ENCODE data around the gene GPR137.
"Not testable (repeated sequence)": the region's sequence is repeated elsewhere in the genome, so short reads cannot be mapped to it uniquely, and the experiment has no call there.

GPR137 gene

GRCh38 chr11:64312947-64313346 is 27.3 kb downstream of the GPR137 start:
- no peak overlapping the region for H3K4me3 ChIP-seq (ENCODE audit: insufficient read length, low read depth)
- TF ChIP-seq YY1 (IDR thresholded peaks at IDR 0.05; ENCODE audit: insufficient read depth, insufficient read length): no peak
- H3K9ac ChIP-seq (ENCODE audit: insufficient read length, low read depth): no peak overlapping the region
- no peak for DNase-seq (ENCODE audit: low read depth, low spot score)
- H3K36me3 ChIP-seq (ENCODE audit: insufficient read depth, insufficient read length, low read length): peaks cover 52% of the 10 kb centered on the region
- no peaks in the 10 kb centered on the region for H3K27me3 ChIP-seq (ENCODE audit: insufficient read depth, insufficient read length)
- peaks cover 6% of the 10 kb centered on the region for H3K4me1 ChIP-seq (ENCODE audit: insufficient read depth, insufficient read length)
- H3K9me3 ChIP-seq (ENCODE audit: insufficient read depth, low read length): no peaks in the 10 kb centered on the region

DNA sequence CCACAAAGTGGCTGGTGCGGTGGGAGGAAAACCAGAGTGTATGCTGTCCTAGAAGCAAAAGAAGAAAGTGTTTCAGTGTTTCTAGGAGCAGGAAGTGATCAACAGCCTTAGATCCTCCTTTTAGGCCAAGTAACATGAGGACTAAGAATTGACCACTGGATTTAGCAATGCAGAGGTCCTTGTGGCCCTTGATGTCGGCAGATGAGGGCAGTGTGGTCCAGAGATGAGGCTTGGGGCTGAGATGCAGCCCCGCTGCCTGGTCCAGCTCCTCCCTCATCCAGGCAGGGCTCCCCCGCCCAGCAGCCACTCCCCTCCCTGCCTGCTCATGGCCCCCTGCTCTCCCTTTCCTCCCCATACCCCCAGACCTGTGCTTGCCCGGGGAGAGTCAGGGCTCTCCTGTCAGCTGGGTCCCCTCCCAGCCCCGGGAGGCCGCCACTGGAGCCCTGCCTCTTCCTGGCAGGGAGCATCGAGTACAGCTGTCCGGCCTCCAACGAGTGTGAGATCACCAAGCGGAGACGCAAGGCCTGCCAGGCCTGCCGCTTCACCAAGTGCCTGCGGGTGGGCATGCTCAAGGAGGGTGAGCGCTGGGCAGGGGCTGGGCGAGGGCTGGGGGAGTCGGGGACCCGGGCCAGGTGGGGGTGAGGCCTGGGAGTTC is 28.0 kb downstream of the GPR137 start:
- no peak overlapping the region for H3K9ac ChIP-seq (ENCODE audit: insufficient read length, low read depth)
- peaks cover 51% of the 10 kb centered on the region for H3K36me3 ChIP-seq (ENCODE audit: insufficient read depth, insufficient read length, low read length)

GRCh38 chr11:64314146-64314804 is 28.6 kb downstream of the GPR137 start:
- peaks cover 8% of the 10 kb centered on the region for H3K4me1 ChIP-seq (ENCODE audit: insufficient read depth, insufficient read length)
- H3K27me3 ChIP-seq (ENCODE audit: insufficient read depth, insufficient read length): no peaks in the 10 kb centered on the region
- no peak overlapping the region for H3K4me3 ChIP-seq (ENCODE audit: insufficient read length, low read depth)
- no peak for DNase-seq (ENCODE audit: low read depth, low spot score)
- peaks cover 53% of the 10 kb centered on the region for H3K36me3 ChIP-seq (ENCODE audit: insufficient read depth, insufficient read length, low read length)
- TF ChIP-seq YY1 (IDR thresholded peaks at IDR 0.05; ENCODE audit: insufficient read depth, insufficient read length): no peak
- no peak for TF ChIP-seq SUZ12 (IDR thresholded peaks at IDR 0.05; ENCODE audit: extremely low read depth, insufficient read depth, insufficient read length)
- no peak for TF ChIP-seq ZNF274 (IDR thresholded peaks at IDR 0.05; ENCODE audit: low read depth, low read length)
- H3K9ac ChIP-seq (ENCODE audit: insufficient read length, low read depth): no peak overlapping the region
- H3K9me3 ChIP-seq (ENCODE audit: insufficient read depth, low read length): no peaks in the 10 kb centered on the region

More for the DNA sequence above, 28.0 kb downstream of the GPR137 start:
- H3K9me3 ChIP-seq (ENCODE audit: insufficient read depth, low read length): no peaks in the 10 kb centered on the region
- TF ChIP-seq SUZ12 (IDR thresholded peaks at IDR 0.05; ENCODE audit: extremely low read depth, insufficient read depth, insufficient read length) (no peak), ZNF274 (IDR thresholded peaks at IDR 0.05; ENCODE audit: low read depth, low read length) (no peak), YY1 (IDR thresholded peaks at IDR 0.05; ENCODE audit: insufficient read depth, insufficient read length) (no peak)
- H3K4me1 ChIP-seq (ENCODE audit: insufficient read depth, insufficient read length): peaks cover 6% of the 10 kb centered on the region
- no peak for DNase-seq (ENCODE audit: low read depth, low spot score)
- no peaks in the 10 kb centered on the region for H3K27me3 ChIP-seq (ENCODE audit: insufficient read depth, insufficient read length)
- no peak overlapping the region for H3K4me3 ChIP-seq (ENCODE audit: insufficient read length, low read depth)

GRCh38 chr11:64314805-64315561 is 29.3 kb downstream of the GPR137 start:
- DNase-seq (ENCODE audit: low read depth, low spot score): no peak
- Histone ChIP-seq H3K36me3 (ENCODE audit: insufficient read depth, insufficient read length, low read length) (peaks cover 60% of the 10 kb centered on the region), H3K9ac (ENCODE audit: insufficient read length, low read depth) (no peak overlapping the region), H3K4me1 (ENCODE audit: insufficient read depth, insufficient read length) (peaks cover 13% of the 10 kb centered on the region), H3K27me3 (ENCODE audit: insufficient read depth, insufficient read length) (no peaks in the 10 kb centered on the region), H3K4me3 (ENCODE audit: insufficient read length, low read depth) (no peak overlapping the region), H3K9me3 (ENCODE audit: insufficient read depth, low read length) (no peaks in the 10 kb centered on the region)
- no peak for TF ChIP-seq ZNF274 (IDR thresholded peaks at IDR 0.05; ENCODE audit: low read depth, low read length)
- no peak for TF ChIP-seq SUZ12 (IDR thresholded peaks at IDR 0.05; ENCODE audit: extremely low read depth, insufficient read depth, insufficient read length)
- TF ChIP-seq YY1 (IDR thresholded peaks at IDR 0.05; ENCODE audit: insufficient read depth, insufficient read length): no peak

DNA sequence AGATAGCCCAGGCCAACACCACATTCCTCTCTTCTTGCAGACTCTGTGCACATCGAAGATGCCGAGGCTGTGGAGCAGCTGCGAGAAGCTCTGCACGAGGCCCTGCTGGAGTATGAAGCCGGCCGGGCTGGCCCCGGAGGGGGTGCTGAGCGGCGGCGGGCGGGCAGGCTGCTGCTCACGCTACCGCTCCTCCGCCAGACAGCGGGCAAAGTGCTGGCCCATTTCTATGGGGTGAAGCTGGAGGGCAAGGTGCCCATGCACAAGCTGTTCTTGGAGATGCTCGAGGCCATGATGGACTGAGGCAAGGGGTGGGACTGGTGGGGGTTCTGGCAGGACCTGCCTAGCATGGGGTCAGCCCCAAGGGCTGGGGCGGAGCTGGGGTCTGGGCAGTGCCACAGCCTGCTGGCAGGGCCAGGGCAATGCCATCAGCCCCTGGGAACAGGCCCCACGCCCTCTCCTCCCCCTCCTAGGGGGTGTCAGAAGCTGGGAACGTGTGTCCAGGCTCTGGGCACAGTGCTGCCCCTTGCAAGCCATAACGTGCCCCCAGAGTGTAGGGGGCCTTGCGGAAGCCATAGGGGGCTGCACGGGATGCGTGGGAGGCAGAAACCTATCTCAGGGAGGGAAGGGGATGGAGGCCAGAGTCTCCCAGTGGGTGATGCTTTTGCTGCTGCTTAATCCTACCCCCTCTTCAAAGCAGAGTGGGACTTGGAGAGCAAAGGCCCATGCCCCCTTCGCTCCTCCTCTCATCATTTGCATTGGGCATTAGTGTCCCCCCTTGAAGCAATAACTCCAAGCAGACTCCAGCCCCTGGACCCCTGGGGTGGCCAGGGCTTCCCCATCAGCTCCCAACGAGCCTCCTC is 30.2 kb downstream of the GPR137 start:
- peak overlapping the region; percentile 71 for H3K9ac ChIP-seq (ENCODE audit: insufficient read length, low read depth)
- not testable (repeated sequence) for DNase-seq (ENCODE audit: low read depth, low spot score); H3K27me3 ChIP-seq (ENCODE audit: insufficient read depth, insufficient read length); H3K9me3 ChIP-seq (ENCODE audit: insufficient read depth, low read length)
- peaks cover 13% of the 10 kb centered on the region for H3K4me1 ChIP-seq (ENCODE audit: insufficient read depth, insufficient read length)
- peak overlapping the region; percentile 94 for H3K4me3 ChIP-seq (ENCODE audit: insufficient read length, low read depth)
- peaks cover 65% of the 10 kb centered on the region for H3K36me3 ChIP-seq (ENCODE audit: insufficient read depth, insufficient read length, low read length)

DNA sequence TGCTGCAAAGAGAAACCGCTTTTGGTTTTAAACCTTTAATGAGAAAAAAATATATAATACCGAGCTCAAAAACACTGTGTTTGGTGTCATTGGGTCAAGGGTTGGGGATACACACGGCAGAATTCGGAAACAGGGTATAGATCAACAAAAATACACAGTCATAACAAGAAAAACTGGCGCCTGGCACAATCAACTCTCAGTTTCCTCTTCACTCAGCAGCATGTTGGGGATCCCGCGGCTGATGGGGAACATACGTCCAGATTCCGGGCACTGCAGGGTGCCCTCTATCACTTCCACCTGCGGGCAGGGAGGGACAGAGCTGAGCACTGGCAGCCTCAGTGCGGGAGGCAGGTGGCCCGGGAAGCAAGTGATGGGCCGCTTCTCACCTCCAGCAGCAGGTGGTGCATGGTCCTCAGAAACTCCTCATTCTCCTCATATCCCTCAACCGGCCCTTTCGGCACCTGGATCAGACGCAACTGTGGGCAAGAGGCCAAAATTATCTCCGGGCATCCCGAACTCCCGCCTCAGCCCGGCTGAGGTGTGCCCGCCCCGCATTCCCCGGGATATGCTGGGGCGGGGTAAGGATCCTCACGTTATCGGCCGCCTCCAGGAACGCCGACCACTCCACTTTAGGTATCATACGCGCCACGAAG is 31.1 kb downstream of the GPR137 start:
- peaks cover 69% of the 10 kb centered on the region for H3K36me3 ChIP-seq (ENCODE audit: insufficient read depth, insufficient read length, low read length)
- no peak for TF ChIP-seq ZNF274 (IDR thresholded peaks at IDR 0.05; ENCODE audit: low read depth, low read length)
- no peak for TF ChIP-seq SUZ12 (IDR thresholded peaks at IDR 0.05; ENCODE audit: extremely low read depth, insufficient read depth, insufficient read length)
- no peak for TF ChIP-seq YY1 (IDR thresholded peaks at IDR 0.05; ENCODE audit: insufficient read depth, insufficient read length)
- no peaks in the 10 kb centered on the region for H3K9me3 ChIP-seq (ENCODE audit: insufficient read depth, low read length)
- peaks cover 15% of the 10 kb centered on the region for H3K4me1 ChIP-seq (ENCODE audit: insufficient read depth, insufficient read length)
- no peaks in the 10 kb centered on the region for H3K27me3 ChIP-seq (ENCODE audit: insufficient read depth, insufficient read length)
- peak overlapping the region; percentile 94 for H3K4me3 ChIP-seq (ENCODE audit: insufficient read length, low read depth)
- H3K9ac ChIP-seq (ENCODE audit: insufficient read length, low read depth): peak overlapping the region; percentile 96
- DNase-seq (ENCODE audit: low read depth, low spot score): no peak
